ENCODE data around the gene FOXRED1. TPM values are rescaled to one million over a fixed set of nuclear protein-coding genes. Genes with fewer than 3 reads are reported as not detected.

The FOXRED1 gene
- total RNA-seq, 1 donor from 2014 or later = 27.7 TPM

- intact Hi-C loops (cut with micrococcal nuclease) = no loop called here
- Histone ChIP-seq H3K27me3 (ENCODE audit: low read depth) (no peaks in the 10 kb centered on the region), H3K27ac (replicated peaks) (peak overlapping the region; percentile 97), H3K4me3 (peak overlapping the region; percentile 88), H3K4me1 (peaks cover 39% of the 10 kb centered on the region), H3K9me3 (replicated peaks) (no peaks in the 10 kb centered on the region), H3K36me3 (peaks cover 7% of the 10 kb centered on the region)
- TF ChIP-seq CTCF (IDR thresholded peaks at IDR 0.05; ENCODE audit: borderline replicate concordance) = no peak
- peak; percentile 62 for DNase-seq
Measured at GRCh38 chr11:126282361-126282735, 13.4 kb downstream of the FOXRED1 start.

GRCh38 chr11:126282736-126283591 is 14.0 kb downstream of the FOXRED1 start, which contains the start of gene TIRAP:
TSS of gene TIRAP (plus strand) at chr11:126283093. CDS start at chr11:126290895, 7,802 bp downstream.
- Histone ChIP-seq H3K27me3 (ENCODE audit: low read depth) (no peaks in the 10 kb centered on the region), H3K27ac (replicated peaks) (peak within 1 kb of the TSS; percentile 97), H3K36me3 (peaks cover 1% of the 10 kb centered on the region), H3K9me3 (replicated peaks) (no peaks in the 10 kb centered on the region), H3K4me3 (peak within 1 kb of the TSS; percentile 88), H3K4me1 (peaks cover 39% of the 10 kb centered on the region)
- intact Hi-C loops (cut with micrococcal nuclease) = no loop called here
- TF ChIP-seq CTCF (IDR thresholded peaks at IDR 0.05; ENCODE audit: borderline replicate concordance) = peak; percentile 52
- DNase-seq = peak; percentile 79

- DNase-seq = no peak
- no peaks in the 10 kb centered on the region for H3K9me3 ChIP-seq (replicated peaks)
- TF ChIP-seq CTCF (IDR thresholded peaks at IDR 0.05; ENCODE audit: borderline replicate concordance) = no peak
- no peak overlapping the region for H3K27ac ChIP-seq (replicated peaks)
- no peak overlapping the region for H3K4me3 ChIP-seq
- intact Hi-C loops (cut with micrococcal nuclease) = no loop called here
- peaks cover 39% of the 10 kb centered on the region for H3K4me1 ChIP-seq
- peaks cover 3% of the 10 kb centered on the region for H3K36me3 ChIP-seq
- H3K27me3 ChIP-seq (ENCODE audit: low read depth) = no peaks in the 10 kb centered on the region
Measured at GRCh38 chr11:126284829-126285228, 15.9 kb downstream of the FOXRED1 start.

GRCh38 chr11:126288237-126288636 is 19.3 kb downstream of the FOXRED1 start:
- H3K27me3 ChIP-seq (ENCODE audit: low read depth) = no peaks in the 10 kb centered on the region
- peaks cover 33% of the 10 kb centered on the region for H3K36me3 ChIP-seq
- intact Hi-C loops (cut with micrococcal nuclease) = no loop called here

GRCh38 chr11:126290887-126291286 is 21.9 kb downstream of the FOXRED1 start:
- no peaks in the 10 kb centered on the region for H3K27me3 ChIP-seq (ENCODE audit: low read depth)
- TF ChIP-seq CTCF (IDR thresholded peaks at IDR 0.05; ENCODE audit: borderline replicate concordance) = no peak
- no peak overlapping the region for H3K27ac ChIP-seq (replicated peaks)
- peaks cover 56% of the 10 kb centered on the region for H3K36me3 ChIP-seq
- no peak overlapping the region for H3K4me3 ChIP-seq
- no peak for DNase-seq
- intact Hi-C loops (cut with micrococcal nuclease) = no loop called here
- no peaks in the 10 kb centered on the region for H3K4me1 ChIP-seq
- H3K9me3 ChIP-seq (replicated peaks) = no peaks in the 10 kb centered on the region

More at GRCh38 chr11:126288237-126288636, 19.3 kb downstream of the FOXRED1 start:
- H3K4me1 ChIP-seq = peaks cover 17% of the 10 kb centered on the region
- H3K27ac ChIP-seq (replicated peaks) = no peak overlapping the region
- TF ChIP-seq CTCF (IDR thresholded peaks at IDR 0.05; ENCODE audit: borderline replicate concordance) = no peak
- DNase-seq = no peak
- no peak overlapping the region for H3K4me3 ChIP-seq
- no peaks in the 10 kb centered on the region for H3K9me3 ChIP-seq (replicated peaks)
